Measurements from ENCODE around the gene TRIM74.
"Not testable (repeated sequence)": the region's sequence is repeated elsewhere in the genome, so short reads cannot be mapped to it uniquely, and the experiment has no call there.

DNA sequence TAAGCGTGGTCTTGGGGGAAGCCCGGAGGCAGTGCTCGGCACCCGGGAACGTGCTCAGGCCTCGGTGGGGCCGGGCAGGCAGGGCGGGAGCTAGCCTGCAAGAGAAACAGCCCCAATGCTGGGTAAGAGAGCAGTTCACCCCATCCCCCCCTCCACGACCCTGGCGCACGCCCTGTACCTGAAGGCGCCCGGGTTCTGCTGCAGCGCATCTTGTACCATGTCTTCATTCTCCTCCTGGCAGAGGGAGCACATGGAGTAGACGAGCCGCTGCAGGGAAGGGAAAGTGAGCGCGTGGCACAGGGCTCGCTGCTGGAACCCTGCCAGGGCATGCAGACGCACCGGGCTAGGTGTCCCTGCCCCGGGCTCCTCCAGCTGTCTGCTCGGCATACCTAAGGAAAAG lies 20.6 kb downstream of the TRIM74 start:
- TF ChIP-seq CTCF, POLR2A (IDR thresholded peaks at IDR 0.05): not testable (repeated sequence)
